Thyroid gland (tissue), 4 donors: ENCODE data around the gene PCDHB6.

Experiments
- CTCF ChIP-seq, 6 experiments: fragments of 200-600 bp in 3 of 6; fragments of 450-650 bp in 3 of 6; sonication (generic) in 3 of 6; IDR thresholded peaks; one replicate each; pipeline ENCODE4 v1.5.1; 2016 to 2019; ENCODE audit warnings: antibody characterized with exemption in 6 of 6, mild to moderate bottlenecking in 2 of 6, inconsistent platforms in 1 of 6, moderate library complexity in 1 of 6
- POLR2A ChIP-seq, 2 donors: fragments of 450-650 bp; IDR thresholded peaks; one replicate each; pipeline ENCODE4 v1.6.1; 2017; ENCODE audit warnings: antibody characterized with exemption in 2 of 2, mild to moderate bottlenecking in 2 of 2, moderate library complexity in 1 of 2

- peak in 2 of 6 experiments; percentile 29 to 48 for TF ChIP-seq CTCF (IDR thresholded peaks at IDR 0.05)
- no peak for TF ChIP-seq POLR2A (IDR thresholded peaks at IDR 0.05)
These were observed 49.5 kb upstream of the PCDHB6 start, which contains the start of gene PCDHB3 for GRCh38 chr5:141100243-141100805.
